ENCODE results near the gene DYNLT5.
A peak's percentile ranks its signal among the peaks of the same experiment; 100 is the strongest.
"Not testable (repeated sequence)": the region's sequence is repeated elsewhere in the genome, so short reads cannot be mapped to it uniquely, and the experiment has no call there.

DYNLT5 gene

DNA sequence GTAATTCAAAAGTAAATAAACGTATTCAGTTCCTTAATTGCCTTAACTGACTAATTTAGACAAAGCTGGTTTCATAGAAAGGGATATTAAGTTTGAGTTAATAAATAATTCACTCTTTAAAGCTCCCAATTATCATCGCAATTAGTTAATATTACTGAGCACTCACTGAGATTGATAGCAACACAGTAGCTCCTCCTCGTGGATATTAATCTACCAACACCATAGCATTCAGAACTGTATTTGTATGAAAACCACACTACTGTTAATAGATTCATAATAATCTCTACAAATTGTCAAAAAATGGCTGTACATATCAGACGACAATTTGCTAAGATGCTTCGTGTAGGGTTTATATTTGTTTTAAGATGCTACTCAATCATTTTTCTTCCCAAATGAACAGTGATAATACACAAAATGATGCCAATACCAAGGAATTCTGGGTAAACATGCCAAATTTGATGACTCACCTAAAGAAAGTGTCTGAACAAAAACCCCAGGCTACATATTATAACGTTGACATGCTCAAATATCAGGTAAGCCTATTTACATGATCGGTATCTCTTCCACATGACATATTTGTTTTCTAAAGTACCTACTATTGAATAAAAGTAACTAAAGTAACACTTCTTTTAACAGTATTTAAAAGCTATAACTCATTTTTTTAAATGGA is 18.8 kb upstream of the DYNLT5 start:
- H3K4me1 ChIP-seq (ENCODE audit: insufficient read depth, low read length) = no peaks in the 10 kb centered on the region
- H3K9me3 ChIP-seq (ENCODE audit: control insufficient read depth, insufficient read depth, low read length) = no peaks in the 10 kb centered on the region

DNA sequence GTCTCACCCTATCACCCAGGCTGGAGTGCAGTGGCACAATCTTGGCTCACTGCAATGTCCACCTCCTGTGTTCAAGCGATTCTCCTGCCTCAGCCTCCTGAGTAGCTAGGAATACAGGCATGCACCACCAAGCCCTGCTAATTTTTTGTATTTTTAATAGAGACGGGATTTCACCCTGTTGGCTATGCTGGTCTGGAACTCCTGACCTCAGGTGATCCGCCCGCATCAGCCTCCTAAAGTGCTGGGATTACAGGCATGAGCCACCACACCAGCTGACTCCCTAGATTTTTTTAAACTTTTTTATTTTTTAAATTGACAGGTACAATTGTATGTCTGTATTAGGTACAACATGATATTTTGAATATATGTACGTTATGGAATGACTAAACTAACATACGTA is 17.7 kb upstream of the DYNLT5 start:
- H3K9ac ChIP-seq (ENCODE audit: low read depth, low read length); H3K4me1 ChIP-seq (ENCODE audit: insufficient read depth, low read length); H3K36me3 ChIP-seq (ENCODE audit: insufficient read depth, low read length); H3K9me3 ChIP-seq (ENCODE audit: control insufficient read depth, insufficient read depth, low read length): not testable (repeated sequence)

More for the DNA sequence above, 18.8 kb upstream of the DYNLT5 start:
- Histone ChIP-seq H3K36me3 (ENCODE audit: insufficient read depth, low read length) (no peaks in the 10 kb centered on the region), H3K9ac (ENCODE audit: low read depth, low read length) (no peak overlapping the region)

DNA sequence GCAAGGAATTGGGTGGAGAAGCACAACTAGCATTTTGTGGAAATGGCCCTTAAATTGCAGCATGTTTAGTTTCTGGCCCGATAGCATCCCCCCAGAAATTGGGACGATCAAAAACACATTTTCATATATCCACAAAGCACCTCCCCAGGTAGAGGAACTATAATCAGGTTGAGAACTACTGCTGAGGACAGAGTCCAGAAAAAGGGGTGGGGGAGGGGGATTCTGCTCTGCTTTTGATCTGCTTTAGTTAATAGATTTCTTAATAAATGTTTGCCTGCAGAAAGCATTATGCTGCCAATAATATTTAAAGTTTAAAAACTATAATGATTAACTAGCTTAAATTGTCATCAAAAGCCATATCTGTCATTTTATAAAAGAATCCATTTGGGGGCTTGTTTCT is 14.4 kb upstream of the DYNLT5 start:
- no peaks in the 10 kb centered on the region for H3K36me3 ChIP-seq (ENCODE audit: insufficient read depth, low read length)
- H3K9me3 ChIP-seq (ENCODE audit: control insufficient read depth, insufficient read depth, low read length) = no peaks in the 10 kb centered on the region
- no peak overlapping the region for H3K9ac ChIP-seq (ENCODE audit: low read depth, low read length)
- H3K4me1 ChIP-seq (ENCODE audit: insufficient read depth, low read length) = no peaks in the 10 kb centered on the region

DNA sequence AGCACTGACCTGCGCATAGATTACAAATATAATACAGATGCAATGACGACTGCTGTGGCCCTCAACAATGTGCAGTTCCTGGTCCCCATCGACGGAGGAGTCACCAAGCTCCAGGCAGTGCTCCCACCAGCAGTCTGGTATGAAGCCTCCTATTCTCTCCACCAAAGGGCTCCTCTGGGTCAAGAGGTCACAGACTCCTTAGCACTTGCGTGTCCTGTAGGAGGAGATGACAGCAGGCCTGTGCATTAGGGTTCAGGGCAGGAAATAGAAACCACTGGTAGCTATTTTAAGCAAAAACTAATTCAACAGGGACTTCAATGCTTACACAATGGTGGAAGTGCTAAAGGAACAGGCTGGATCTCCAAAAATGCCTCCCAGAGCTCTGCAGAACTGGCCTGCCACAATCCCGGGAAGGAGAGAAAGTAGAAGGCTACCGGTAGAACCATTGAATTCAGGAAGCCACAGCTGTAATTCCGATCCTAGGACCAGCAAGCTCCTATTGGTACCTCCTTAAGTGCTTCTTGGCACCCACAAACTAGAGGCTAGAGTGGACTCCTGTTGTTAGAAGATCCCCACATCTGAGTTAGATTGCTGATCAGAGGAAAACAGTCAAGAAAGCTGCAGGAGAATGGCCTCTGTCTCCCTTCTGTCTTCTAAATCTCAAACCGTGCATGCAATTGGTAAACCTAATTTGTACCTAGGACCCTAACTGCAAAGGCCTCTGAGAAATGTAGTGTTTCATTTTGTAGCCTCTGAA is 12.7 kb upstream of the DYNLT5 start:
- H3K9me3 ChIP-seq (ENCODE audit: control insufficient read depth, insufficient read depth, low read length) = no peaks in the 10 kb centered on the region
- H3K9ac ChIP-seq (ENCODE audit: low read depth, low read length) = no peak overlapping the region
- no peaks in the 10 kb centered on the region for H3K4me1 ChIP-seq (ENCODE audit: insufficient read depth, low read length)
- no peaks in the 10 kb centered on the region for H3K36me3 ChIP-seq (ENCODE audit: insufficient read depth, low read length)

DNA sequence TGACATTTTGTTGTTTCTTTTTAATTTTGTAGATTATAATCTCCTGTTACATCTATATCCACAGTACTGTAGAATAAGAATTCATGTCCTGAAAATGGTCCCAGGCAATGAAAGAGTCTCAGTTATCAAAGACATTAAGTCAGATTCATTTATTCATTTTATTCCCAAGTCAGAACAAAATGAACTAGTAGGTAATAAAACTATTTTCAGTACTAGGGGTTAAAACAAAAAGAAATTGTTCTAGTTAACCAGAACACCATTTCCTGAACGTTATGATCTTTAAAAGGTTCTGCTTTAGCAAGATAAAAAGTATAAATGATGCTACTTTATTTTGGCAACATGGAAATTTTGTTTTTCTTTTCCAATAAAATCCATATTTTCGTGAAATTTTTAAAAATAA is 6.8 kb upstream of the DYNLT5 start:
- Histone ChIP-seq H3K4me1 (ENCODE audit: insufficient read depth, low read length) (no peaks in the 10 kb centered on the region), H3K36me3 (ENCODE audit: insufficient read depth, low read length) (no peaks in the 10 kb centered on the region), H3K9me3 (ENCODE audit: control insufficient read depth, insufficient read depth, low read length) (no peaks in the 10 kb centered on the region), H3K9ac (ENCODE audit: low read depth, low read length) (no peak overlapping the region)

DNA sequence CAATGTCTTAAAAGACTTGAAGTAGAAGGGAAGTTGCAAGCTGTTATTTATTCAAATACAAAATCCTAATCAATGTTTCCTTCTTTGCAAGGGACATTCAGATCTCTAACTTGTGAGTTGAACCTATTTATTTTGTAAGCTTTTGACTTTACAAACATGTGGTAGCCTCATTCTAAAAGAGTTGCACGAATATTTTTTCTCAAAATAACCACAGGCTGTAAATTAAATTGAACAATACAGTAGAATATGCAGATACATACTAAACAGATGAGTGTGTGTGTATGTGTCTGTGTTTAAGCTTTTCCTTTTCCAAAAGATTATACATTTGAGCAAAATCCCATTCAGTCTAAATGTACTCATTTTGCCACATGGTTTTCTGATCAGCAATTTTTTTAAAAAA is 4.8 kb upstream of the DYNLT5 start:
- Histone ChIP-seq H3K4me1 (ENCODE audit: insufficient read depth, low read length) (no peaks in the 10 kb centered on the region), H3K9me3 (ENCODE audit: control insufficient read depth, insufficient read depth, low read length) (no peaks in the 10 kb centered on the region), H3K36me3 (ENCODE audit: insufficient read depth, low read length) (no peaks in the 10 kb centered on the region), H3K9ac (ENCODE audit: low read depth, low read length) (no peak overlapping the region)

DNA sequence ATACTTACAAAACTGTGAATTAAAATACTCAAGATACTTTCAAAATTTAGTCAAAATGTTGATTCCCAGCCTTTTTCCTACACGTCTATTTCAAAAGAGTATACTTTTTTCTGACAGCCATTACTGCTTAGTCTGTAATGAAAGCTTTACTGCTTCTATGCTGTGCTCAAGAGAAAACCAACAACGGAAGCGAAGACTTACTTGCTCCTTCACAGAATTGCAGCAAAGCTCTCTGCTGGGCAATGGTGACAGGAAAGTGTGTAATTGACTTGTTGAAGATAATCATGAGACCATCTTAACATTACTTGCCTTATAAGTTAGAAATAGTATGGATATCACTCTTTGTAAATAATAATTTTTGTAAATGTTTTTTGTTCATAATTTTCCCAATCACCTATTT is 1.7 kb upstream of the DYNLT5 start:
- Histone ChIP-seq H3K36me3 (ENCODE audit: insufficient read depth, low read length) (no peaks in the 10 kb centered on the region), H3K4me1 (ENCODE audit: insufficient read depth, low read length) (no peaks in the 10 kb centered on the region), H3K9me3 (ENCODE audit: control insufficient read depth, insufficient read depth, low read length) (no peaks in the 10 kb centered on the region), H3K9ac (ENCODE audit: low read depth, low read length) (no peak overlapping the region)

DNA sequence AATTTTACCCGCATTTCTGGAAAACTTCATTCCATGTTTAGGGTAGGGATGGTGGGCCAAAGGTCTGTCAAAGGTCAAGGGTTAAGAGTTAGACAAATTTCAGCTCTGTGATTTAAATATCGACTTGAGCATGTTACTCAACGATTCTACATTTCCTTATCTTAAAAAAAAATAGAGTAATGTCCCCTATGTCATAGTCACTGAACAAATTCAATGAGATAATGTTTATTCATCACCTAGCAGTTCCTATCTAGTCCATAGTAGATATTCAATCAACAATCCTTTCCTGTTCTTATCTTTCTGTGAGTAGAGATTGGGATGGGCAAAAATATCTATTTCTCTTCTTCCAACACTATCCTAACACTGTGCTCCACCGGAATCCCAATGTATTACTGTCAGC is 1.1 kb upstream of the DYNLT5 start:
- Histone ChIP-seq H3K9ac (ENCODE audit: low read depth, low read length) (no peak overlapping the region), H3K9me3 (ENCODE audit: control insufficient read depth, insufficient read depth, low read length) (no peaks in the 10 kb centered on the region), H3K4me1 (ENCODE audit: insufficient read depth, low read length) (no peaks in the 10 kb centered on the region), H3K36me3 (ENCODE audit: insufficient read depth, low read length) (no peaks in the 10 kb centered on the region)

DNA sequence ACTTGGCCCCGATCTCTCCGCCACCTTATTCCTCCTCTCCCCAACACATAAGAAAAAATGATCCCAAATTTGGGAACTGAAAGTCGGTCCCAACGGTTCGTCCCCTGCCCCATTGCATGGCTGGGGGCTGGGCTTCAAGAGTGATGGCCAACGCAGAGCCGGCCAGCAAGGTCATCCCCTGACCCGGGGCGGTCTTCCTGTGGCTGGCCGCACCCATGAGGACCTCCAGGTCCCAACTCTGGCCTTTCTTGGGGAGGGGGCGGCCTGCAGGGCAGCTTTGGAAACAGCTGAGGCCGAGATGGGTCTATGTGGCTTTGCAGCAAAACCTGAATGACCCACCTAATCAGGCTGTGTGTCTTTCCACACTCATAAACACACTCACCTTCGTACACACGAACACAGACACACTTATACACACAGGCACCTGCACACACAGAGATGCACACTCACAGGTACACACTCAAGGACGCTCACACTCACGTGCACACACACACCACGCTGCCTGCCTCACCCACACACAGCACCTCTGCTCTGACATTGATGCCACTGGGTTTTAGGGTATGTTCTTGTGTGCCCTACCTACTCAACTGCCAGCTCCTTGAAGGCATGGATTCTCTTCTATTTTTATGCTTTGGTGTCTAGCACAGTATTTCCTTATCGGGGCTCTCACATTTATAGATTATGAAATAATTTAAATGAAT is 562 bp downstream of the DYNLT5 start:
- Histone ChIP-seq H3K36me3 (ENCODE audit: insufficient read depth, low read length) (no peaks in the 10 kb centered on the region), H3K9ac (ENCODE audit: low read depth, low read length) (peak overlapping the region; percentile 68; the same call in 1 of the 2 replicates), H3K4me1 (ENCODE audit: insufficient read depth, low read length) (no peaks in the 10 kb centered on the region), H3K9me3 (ENCODE audit: control insufficient read depth, insufficient read depth, low read length) (no peaks in the 10 kb centered on the region)

DNA sequence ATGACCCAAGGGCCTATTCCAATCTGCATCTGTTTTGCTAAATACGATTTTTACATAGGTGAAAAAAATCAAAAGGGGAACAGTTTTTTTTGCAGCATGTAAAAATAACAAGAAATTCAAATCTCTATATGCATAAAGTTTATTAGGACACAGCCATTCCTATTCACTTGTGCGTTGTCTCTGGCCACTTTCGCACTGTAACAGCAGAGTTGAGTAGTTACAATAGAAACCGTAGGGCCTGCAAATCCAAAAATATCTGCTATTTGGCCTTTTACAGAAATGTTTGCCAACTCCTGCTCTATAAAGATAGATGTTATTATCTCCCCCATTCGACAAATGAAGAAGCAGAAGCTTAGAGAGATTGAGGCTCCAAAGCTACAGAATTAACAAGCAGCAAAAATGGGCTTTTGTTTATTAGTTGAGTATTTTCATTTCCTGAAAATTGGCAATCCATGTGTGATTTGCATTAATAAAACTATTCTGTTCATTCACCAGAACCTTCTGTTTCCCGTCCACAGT is 5.5 kb downstream of the DYNLT5 start:
- Histone ChIP-seq H3K9ac (ENCODE audit: low read depth, low read length) (no peak overlapping the region), H3K36me3 (ENCODE audit: insufficient read depth, low read length) (no peaks in the 10 kb centered on the region), H3K4me1 (ENCODE audit: insufficient read depth, low read length) (no peaks in the 10 kb centered on the region), H3K9me3 (ENCODE audit: control insufficient read depth, insufficient read depth, low read length) (no peaks in the 10 kb centered on the region)

DNA sequence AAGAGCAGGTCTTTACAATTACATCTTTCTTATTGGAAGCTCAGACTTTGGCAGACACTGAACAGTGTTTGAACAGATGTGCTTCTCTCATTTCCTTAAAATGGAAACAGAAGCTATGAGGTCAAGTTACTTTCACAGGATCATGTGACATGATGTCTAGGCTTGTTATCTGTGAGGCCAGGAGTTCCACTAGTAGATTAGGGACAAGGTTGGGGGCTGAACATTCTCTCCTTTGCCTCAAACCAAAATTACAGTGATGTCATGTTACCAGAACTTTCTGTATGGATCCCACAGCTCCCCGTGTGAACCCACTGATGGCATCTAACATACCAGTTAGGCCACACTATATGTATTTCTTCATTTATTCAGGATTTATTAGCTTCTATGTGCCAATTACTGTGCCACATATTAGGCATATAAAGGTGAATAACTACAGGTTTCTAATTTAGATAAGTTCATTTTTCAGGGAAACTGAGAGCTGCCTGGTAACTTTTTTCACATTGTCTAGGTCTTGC is 6.0 kb downstream of the DYNLT5 start:
- Histone ChIP-seq H3K4me1 (ENCODE audit: insufficient read depth, low read length) (no peaks in the 10 kb centered on the region), H3K9me3 (ENCODE audit: control insufficient read depth, insufficient read depth, low read length) (no peaks in the 10 kb centered on the region), H3K9ac (ENCODE audit: low read depth, low read length) (no peak overlapping the region), H3K36me3 (ENCODE audit: insufficient read depth, low read length) (no peaks in the 10 kb centered on the region)

DNA sequence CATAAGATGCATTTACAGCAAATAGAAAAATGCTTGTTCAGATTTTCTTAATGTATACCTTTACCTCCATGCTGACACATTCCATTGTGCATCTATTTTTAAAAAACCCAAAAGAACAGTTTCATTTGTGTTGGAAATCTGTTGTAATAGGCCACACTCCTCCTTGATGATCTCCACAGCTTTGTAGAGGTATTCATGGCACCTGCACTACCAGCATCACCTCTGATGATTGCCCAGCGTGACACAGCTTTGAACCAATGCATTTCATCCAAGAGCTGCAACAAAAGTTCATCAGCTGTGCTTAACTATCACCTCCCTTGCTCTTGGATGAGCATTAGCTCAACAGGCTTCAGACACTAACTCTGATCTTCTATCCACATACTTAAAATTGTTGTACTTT is 8.2 kb downstream of the DYNLT5 start:
- no peaks in the 10 kb centered on the region for H3K9me3 ChIP-seq (ENCODE audit: control insufficient read depth, insufficient read depth, low read length)
- no peak overlapping the region for H3K9ac ChIP-seq (ENCODE audit: low read depth, low read length)
- H3K4me1 ChIP-seq (ENCODE audit: insufficient read depth, low read length) = no peaks in the 10 kb centered on the region
- no peaks in the 10 kb centered on the region for H3K36me3 ChIP-seq (ENCODE audit: insufficient read depth, low read length)

DNA sequence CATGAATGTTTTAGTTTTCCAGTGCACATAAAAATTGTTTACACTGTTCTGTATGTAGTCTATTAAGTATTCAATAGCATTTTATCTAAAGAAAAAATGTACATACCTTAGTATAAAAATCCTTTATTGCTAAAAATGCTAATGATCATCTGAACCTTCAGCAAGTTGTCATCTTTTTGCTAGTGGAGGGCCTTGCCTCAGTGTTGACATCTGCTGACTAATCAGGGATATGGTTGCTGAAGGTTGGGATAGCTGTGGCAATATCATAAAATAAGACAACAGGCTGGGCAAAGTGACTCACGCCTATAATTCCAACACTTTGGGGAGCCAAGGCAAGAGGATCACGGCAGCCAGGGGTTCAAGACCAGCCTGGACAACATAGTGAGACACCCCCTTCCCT is 9.0 kb downstream of the DYNLT5 start:
- Histone ChIP-seq H3K4me1 (ENCODE audit: insufficient read depth, low read length) (no peaks in the 10 kb centered on the region), H3K9ac (ENCODE audit: low read depth, low read length) (no peak overlapping the region), H3K9me3 (ENCODE audit: control insufficient read depth, insufficient read depth, low read length) (no peaks in the 10 kb centered on the region), H3K36me3 (ENCODE audit: insufficient read depth, low read length) (no peaks in the 10 kb centered on the region)

DNA sequence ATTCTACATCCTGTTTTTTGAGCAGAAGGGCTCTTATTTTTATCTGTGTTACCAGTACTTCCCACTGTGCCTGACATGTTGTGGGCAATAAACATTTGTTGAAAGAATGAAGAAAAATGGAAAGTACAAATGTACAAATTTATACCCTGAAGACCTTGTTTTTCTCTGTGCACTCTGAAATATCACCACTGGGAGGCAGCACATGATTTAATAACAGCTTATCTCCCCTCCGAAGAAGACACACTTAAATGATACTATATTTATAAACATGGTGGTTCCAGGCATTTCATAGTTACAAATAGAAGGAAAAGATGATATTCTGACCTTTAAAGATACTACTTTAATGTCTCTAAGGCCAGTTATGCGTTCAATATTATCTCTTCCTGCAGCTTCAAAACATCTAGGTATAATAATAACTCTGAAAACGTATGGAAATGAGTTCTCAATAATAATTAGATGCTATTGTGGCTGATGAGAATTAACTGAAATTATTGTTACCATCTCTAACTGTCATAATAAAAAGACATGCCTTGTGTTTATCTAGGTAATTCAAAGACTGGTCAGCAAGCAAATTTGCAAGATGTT is 12.8 kb downstream of the DYNLT5 start:
- Histone ChIP-seq H3K9me3 (ENCODE audit: control insufficient read depth, insufficient read depth, low read length) (no peaks in the 10 kb centered on the region), H3K36me3 (ENCODE audit: insufficient read depth, low read length) (no peaks in the 10 kb centered on the region), H3K9ac (ENCODE audit: low read depth, low read length) (no peak overlapping the region), H3K4me1 (ENCODE audit: insufficient read depth, low read length) (no peaks in the 10 kb centered on the region)
